OCI-LY7 (cell line): ENCODE measurements around the gene PDE2A. TPM values are rescaled to one million over a fixed set of nuclear protein-coding genes. Genes with fewer than 3 reads are reported as not detected.

Experiments used
- BruUV-seq: library from RNA; stranded (reverse); fragments of 400-500 nt; replicated peaks from 2 replicates; lab custom pipeline; 2021; lab: Mats Ljungman, UMichigan
- CTCF ChIA-PET: fragments of 300-600 bp; sonication (Branson Sonifier 250); formaldehyde crosslinking; loops from one replicate; lab custom pipeline; 2022; ENCODE audit warnings: antibody characterized with exemption; ENCODE audit not compliant: unreplicated experiment; lab: Charles Lee
- POLR2A ChIA-PET: fragments of 300-600 bp; sonication (Branson Sonifier 250); formaldehyde crosslinking; loops from one replicate; lab custom pipeline; 2022; ENCODE audit warnings: antibody characterized with exemption; lab: Charles Lee
- DNase-seq: peaks from one replicate; pipeline ENCODE4 v3.0.0-alpha.2; 2015; ENCODE audit warnings: low spot score
- H2AFZ ChIP-seq: fragments of 200-600 bp; sonication (generic), shearing (Covaris generic); 2 replicates; pipeline ENCODE4 v1.6.1; 2014; ENCODE audit warnings: mild to moderate bottlenecking, antibody characterized with exemption, low read length, moderate library complexity
- H3K27ac ChIP-seq: fragments of 200-600 bp; sonication (generic); 2 replicates; pipeline ENCODE4 v1.5.1; 2014; ENCODE audit warnings: mixed run types, low read depth, mild to moderate bottlenecking, moderate library complexity, low read length, inconsistent platforms; ENCODE audit not compliant: poor library complexity, severe bottlenecking
- H3K36me3 ChIP-seq: fragments of 200-600 bp; sonication (generic); 2 replicates; pipeline ENCODE4 v1.6.1; 2014; ENCODE audit warnings: mild to moderate bottlenecking, antibody characterized with exemption, low read length, moderate library complexity, mixed read lengths; ENCODE audit not compliant: insufficient read depth
- H3K4me1 ChIP-seq: fragments of 200-600 bp; sonication (generic); 2 replicates; pipeline ENCODE4 v1.5.1; 2014; ENCODE audit warnings: mild to moderate bottlenecking, low read length; ENCODE audit not compliant: insufficient read depth, poor library complexity, severe bottlenecking
- H3K4me2 ChIP-seq: fragments of 200-600 bp; sonication (generic); 2 replicates; pipeline ENCODE4 v1.6.1; 2014; ENCODE audit warnings: mild to moderate bottlenecking, low read length
- H3K4me3 ChIP-seq: fragments of 200-600 bp; sonication (generic); 2 replicates; pipeline ENCODE4 v1.5.1; 2014; ENCODE audit warnings: mild to moderate bottlenecking, low read depth, low read length; ENCODE audit not compliant: poor library complexity, severe bottlenecking
- H3K79me2 ChIP-seq: fragments of 200-600 bp; sonication (generic); 2 replicates; pipeline ENCODE4 v1.6.1; 2016; ENCODE audit warnings: low read depth, mild to moderate bottlenecking, low read length, moderate library complexity, mixed read lengths; ENCODE audit not compliant: insufficient read depth
- H3K9me2 ChIP-seq: fragments of 200-600 bp; sonication (generic); 2 replicates; pipeline ENCODE4 v1.6.1; 2016; ENCODE audit warnings: mild to moderate bottlenecking, low read length, mixed read lengths; ENCODE audit not compliant: insufficient read depth
- H3K9me3 ChIP-seq: fragments of 200-600 bp; sonication (generic); 2 replicates; pipeline ENCODE4 v1.6.1; 2014; ENCODE audit warnings: mild to moderate bottlenecking, mixed run types, low read length, mixed read lengths
- H4K20me1 ChIP-seq: fragments of 200-600 bp; sonication (generic); 2 replicates; pipeline ENCODE4 v1.6.1; 2014; ENCODE audit warnings: mild to moderate bottlenecking, antibody characterized with exemption, low read length, moderate library complexity, mixed read lengths; ENCODE audit not compliant: insufficient read depth
- CTCF ChIP-seq: fragments of 200-600 bp; sonication (generic); conservative IDR thresholded peaks from 2 replicates; pipeline ENCODE4 v1.5.1; 2014; ENCODE audit warnings: mild to moderate bottlenecking, antibody characterized with exemption, low read length, moderate library complexity, mixed read lengths
- EZH2phosphoT487 ChIP-seq: fragments of 200-600 bp; sonication (generic); IDR thresholded peaks from 2 replicates; pipeline ENCODE4 v1.6.1; 2018; ENCODE audit warnings: low read depth, borderline replicate concordance, mild to moderate bottlenecking, mixed run types, antibody characterized with exemption, low read length, moderate library complexity, mixed read lengths
- intact Hi-C: fragments of 100-400 bp; cut with micrococcal nuclease; formaldehyde crosslinking; loops from one replicate; pipeline ENCODE4 v1.10.0; 2022; ENCODE audit not compliant: unreplicated experiment
- total RNA-seq, 2 experiments: library from RNA; depleted of rRNA in 1 of 2; stranded (reverse); fragments of >200 nt in 1 of 2; shearing (Covaris generic) in 1 of 2; gene quantifications; 2 replicates each; pipeline ENCODE4 v1.2.3, GENCODE V29; 2014 to 2022

Gene PDE2A
- total RNA-seq, 2 experiments from 2014 or later: 0.68 TPM; not detected in 1

DNA sequence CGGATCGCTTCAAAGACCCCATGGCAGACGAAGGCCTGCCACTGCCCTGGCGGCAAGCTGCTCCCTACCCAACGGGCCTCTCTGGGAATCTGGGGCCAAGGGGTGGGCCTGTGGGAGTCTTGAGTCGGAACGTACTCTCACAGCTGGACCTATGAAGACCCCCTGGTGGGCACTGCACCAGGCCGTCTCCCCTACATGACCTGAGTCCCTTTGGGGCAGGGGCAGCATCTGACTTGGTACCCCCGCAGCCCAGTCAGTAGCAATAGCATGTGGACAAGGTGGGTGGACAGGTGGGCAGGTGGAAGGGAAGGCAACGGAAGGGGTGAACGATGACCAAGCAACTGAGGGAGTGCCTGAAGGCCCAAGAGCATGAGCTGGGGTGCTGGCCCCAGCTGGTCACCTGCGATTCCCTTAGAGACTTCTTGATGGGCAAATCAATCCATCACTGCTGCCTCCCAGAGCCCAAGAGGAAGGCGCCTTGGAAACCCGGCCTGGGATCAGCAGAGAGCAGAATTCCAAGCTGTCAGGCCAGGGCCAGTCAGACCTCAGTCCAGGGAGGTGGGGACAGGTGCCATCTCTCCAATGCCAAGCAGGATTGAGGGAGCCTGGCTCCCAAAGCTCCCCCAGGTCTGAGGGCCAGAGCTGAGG, 42.7 kb upstream of the PDE2A start:
- no peak overlapping the region for H3K4me2 ChIP-seq
- BruUV-seq: no TSS peak
- no peak overlapping the region for H3K4me3 ChIP-seq
- no peak overlapping the region for H3K27ac ChIP-seq
- CTCF ChIA-PET: interaction anchor here (0.6 kb wide), 1 partner anchor 1079 kb away, joined by 3 read pairs; no protein-coding TSS in a partner anchor
- peaks cover 28% of the 10 kb centered on the region for H3K79me2 ChIP-seq
- H4K20me1 ChIP-seq: no peaks in the 10 kb centered on the region
- intact Hi-C loops: no loop called here
- no peak for TF ChIP-seq CTCF
- no peak for TF ChIP-seq EZH2phosphoT487
- POLR2A ChIA-PET: no interaction called here
- H3K9me3 ChIP-seq: no peaks in the 10 kb centered on the region
- peaks cover 26% of the 10 kb centered on the region for H3K4me1 ChIP-seq
- peaks cover 36% of the 10 kb centered on the region; the same call in 1 of the 2 replicates for H3K36me3 ChIP-seq
- no peak for DNase-seq
- H2AFZ ChIP-seq: no peak overlapping the region
- no peaks in the 10 kb centered on the region for H3K9me2 ChIP-seq

DNA sequence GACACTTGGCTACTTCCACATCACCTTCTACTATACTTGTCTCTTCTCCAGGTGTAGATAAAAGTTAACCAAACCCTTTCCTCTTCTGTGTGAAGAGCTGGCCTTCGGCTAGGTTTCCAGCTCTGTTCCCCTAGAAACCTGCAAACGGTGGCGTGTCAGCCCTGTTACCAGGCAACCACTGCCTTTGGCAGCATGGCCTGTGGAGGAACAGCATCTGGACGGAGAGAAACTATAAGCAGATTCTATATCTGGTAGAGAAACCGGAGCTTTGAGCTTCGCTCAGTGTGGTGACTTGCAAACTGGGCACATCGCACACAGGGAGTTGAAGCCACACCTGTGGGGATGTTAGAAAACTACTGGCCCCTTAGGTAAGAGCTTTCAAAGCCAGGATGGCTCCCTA, 42.1 kb upstream of the PDE2A start:
- peaks cover 37% of the 10 kb centered on the region; the same call in 1 of the 2 replicates for H3K36me3 ChIP-seq
- H3K9me2 ChIP-seq: no peaks in the 10 kb centered on the region
- no peak for TF ChIP-seq EZH2phosphoT487
- no peak for TF ChIP-seq CTCF
- intact Hi-C loops: no loop called here
- POLR2A ChIA-PET: interaction anchor here (0.7 kb wide), 2 partner anchors 10 to 475 kb away, joined by 3 to 4 read pairs; no protein-coding TSS in a partner anchor
- H3K9me3 ChIP-seq: no peaks in the 10 kb centered on the region
- DNase-seq: no peak
- no peaks in the 10 kb centered on the region for H4K20me1 ChIP-seq
- no peak overlapping the region for H3K27ac ChIP-seq
- peaks cover 25% of the 10 kb centered on the region for H3K4me1 ChIP-seq
- H2AFZ ChIP-seq: no peak overlapping the region
- no TSS peak for BruUV-seq
- H3K4me2 ChIP-seq: no peak overlapping the region
- H3K4me3 ChIP-seq: no peak overlapping the region
- H3K79me2 ChIP-seq: peaks cover 22% of the 10 kb centered on the region
- CTCF ChIA-PET: interaction anchor here (0.5 to 0.6 kb wide), 2 partner anchors 97 to 1080 kb away, joined by 3 read pairs; no protein-coding TSS in a partner anchor

GRCh38 chr11:72712841-72713240, 38.6 kb upstream of the PDE2A start:
- no peak for DNase-seq
- TF ChIP-seq CTCF (no peak), EZH2phosphoT487 (no peak)
- peaks cover 57% of the 10 kb centered on the region for H3K36me3 ChIP-seq
- intact Hi-C loops: no loop called here
- H3K9me2 ChIP-seq: no peaks in the 10 kb centered on the region
- no peaks in the 10 kb centered on the region for H4K20me1 ChIP-seq
- BruUV-seq: no TSS peak
- H3K27ac ChIP-seq: no peak overlapping the region
- CTCF ChIA-PET: no interaction called here
- H3K9me3 ChIP-seq: no peaks in the 10 kb centered on the region
- H3K4me1 ChIP-seq: no peaks in the 10 kb centered on the region
- POLR2A ChIA-PET: interaction anchor here (0.7 kb wide), 1 partner anchor 488 kb away, joined by 3 read pairs; no protein-coding TSS in a partner anchor
- H3K79me2 ChIP-seq: no peaks in the 10 kb centered on the region
- H3K4me3 ChIP-seq: no peak overlapping the region
- no peak overlapping the region for H2AFZ ChIP-seq
- H3K4me2 ChIP-seq: no peak overlapping the region
